Body of pancreas (tissue), 4 donors: ENCODE measurements around the gene CAPN3.

Experiments used
- CTCF ChIP-seq, 7 experiments: fragments of 450-650 bp in 4 of 7; fragments of 200-600 bp in 3 of 7; sonication (generic) in 3 of 7; IDR thresholded peaks; one replicate each; pipeline ENCODE4 v1.5.1; 2016 to 2019; ENCODE audit warnings: antibody characterized with exemption in 7 of 7
- POLR2A ChIP-seq, 3 donors: fragments of 450-650 bp; IDR thresholded peaks; one replicate each; pipeline ENCODE4 v1.6.1; 2016; ENCODE audit warnings: antibody characterized with exemption in 3 of 3, mild to moderate bottlenecking in 2 of 3

GRCh38 chr15:42315521-42315920 lies 43.8 kb upstream of the CAPN3 start:
- TF ChIP-seq CTCF (IDR thresholded peaks at IDR 0.05), result no peak
- no peak for TF ChIP-seq POLR2A (IDR thresholded peaks at IDR 0.05)
